ENCODE data around the gene ERGIC2. TPM values are rescaled to one million over a fixed set of nuclear protein-coding genes. Genes with fewer than 3 reads are reported as not detected.

Gene ERGIC2, protein sequence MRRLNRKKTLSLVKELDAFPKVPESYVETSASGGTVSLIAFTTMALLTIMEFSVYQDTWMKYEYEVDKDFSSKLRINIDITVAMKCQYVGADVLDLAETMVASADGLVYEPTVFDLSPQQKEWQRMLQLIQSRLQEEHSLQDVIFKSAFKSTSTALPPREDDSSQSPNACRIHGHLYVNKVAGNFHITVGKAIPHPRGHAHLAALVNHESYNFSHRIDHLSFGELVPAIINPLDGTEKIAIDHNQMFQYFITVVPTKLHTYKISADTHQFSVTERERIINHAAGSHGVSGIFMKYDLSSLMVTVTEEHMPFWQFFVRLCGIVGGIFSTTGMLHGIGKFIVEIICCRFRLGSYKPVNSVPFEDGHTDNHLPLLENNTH
- total RNA-seq, result 70.3 and 77.5 TPM in 2 replicates
- long read RNA-seq, full-length matches to known transcripts, result 304 of 358 reads
- long read RNA-seq, partial matches to known transcripts, result 15 of 358 reads
- long read RNA-seq, other reads (novel, unspliced or antisense), result 39 of 358 reads

DNA sequence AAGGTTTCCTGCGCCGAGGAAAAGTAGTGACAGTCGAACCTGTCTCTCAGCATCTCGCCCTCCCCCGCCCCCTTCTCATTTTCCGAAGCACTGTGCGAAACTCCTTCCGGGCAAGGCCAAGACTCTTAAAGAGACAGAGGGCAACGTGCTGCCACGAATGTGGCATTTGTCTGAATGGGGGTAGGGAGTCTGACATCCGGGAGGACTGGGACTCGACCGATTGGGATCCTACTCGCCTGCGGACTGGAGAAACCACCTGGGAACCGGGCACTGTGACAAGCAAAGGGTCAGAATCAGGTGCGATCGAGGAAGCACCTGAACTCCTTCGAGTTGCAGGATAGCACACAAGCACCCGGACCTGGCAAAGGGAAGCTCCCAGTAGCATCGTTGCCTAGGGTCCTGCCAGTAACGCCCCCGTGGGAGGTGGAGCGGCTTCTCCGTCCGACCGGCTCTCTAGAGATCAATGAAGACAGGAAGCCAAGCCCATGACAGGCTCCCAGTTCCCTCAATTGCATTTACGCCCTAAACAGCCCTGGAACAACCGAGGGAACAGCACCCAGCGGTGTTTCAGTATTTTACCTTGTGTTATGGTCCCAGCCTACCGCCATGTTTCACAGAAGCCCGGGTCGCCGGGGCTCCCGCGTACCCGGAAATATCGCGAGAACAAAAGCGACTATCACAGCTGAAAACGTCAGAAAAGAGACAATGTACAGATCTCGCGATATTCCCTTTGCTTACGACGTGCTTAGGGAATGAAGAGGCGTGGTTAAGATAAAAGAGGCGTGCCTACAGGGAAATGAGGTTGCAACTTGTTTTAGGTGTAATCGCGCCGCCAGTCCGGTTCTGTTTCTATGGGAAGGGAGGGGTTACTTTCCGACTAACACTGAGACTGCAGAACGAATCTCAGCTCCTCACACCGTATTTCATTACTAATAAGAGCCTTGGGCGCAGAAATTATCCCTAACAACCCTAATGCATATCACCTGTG lies at the start of gene ERGIC2:
TSS of gene ERGIC2 (minus strand) at position 637 of the 988 bp plus-strand sequence. CDS start 9,539 bp downstream, outside the sequence.
- peaks cover 8% of the 10 kb centered on the region for H3K36me3 Mint-ChIP-seq (ENCODE audit: unreplicated experiment)
- H3K4me3 Mint-ChIP-seq (ENCODE audit: unreplicated experiment), result peak within 1 kb of the TSS; percentile 91
- TF ChIP-seq, protein P1, sequence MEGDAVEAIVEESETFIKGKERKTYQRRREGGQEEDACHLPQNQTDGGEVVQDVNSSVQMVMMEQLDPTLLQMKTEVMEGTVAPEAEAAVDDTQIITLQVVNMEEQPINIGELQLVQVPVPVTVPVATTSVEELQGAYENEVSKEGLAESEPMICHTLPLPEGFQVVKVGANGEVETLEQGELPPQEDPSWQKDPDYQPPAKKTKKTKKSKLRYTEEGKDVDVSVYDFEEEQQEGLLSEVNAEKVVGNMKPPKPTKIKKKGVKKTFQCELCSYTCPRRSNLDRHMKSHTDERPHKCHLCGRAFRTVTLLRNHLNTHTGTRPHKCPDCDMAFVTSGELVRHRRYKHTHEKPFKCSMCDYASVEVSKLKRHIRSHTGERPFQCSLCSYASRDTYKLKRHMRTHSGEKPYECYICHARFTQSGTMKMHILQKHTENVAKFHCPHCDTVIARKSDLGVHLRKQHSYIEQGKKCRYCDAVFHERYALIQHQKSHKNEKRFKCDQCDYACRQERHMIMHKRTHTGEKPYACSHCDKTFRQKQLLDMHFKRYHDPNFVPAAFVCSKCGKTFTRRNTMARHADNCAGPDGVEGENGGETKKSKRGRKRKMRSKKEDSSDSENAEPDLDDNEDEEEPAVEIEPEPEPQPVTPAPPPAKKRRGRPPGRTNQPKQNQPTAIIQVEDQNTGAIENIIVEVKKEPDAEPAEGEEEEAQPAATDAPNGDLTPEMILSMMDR (IDR thresholded peaks at IDR 0.05), result no peak
- peak within 1 kb of the TSS; percentile 88 for H3K27ac Mint-ChIP-seq (ENCODE audit: unreplicated experiment)
- H3K27me3 Mint-ChIP-seq (ENCODE audit: unreplicated experiment), result peaks cover 12% of the 10 kb centered on the region
- H3K4me1 Mint-ChIP-seq (ENCODE audit: unreplicated experiment), result peaks cover 26% of the 10 kb centered on the region
- H3K9me3 Mint-ChIP-seq (ENCODE audit: unreplicated experiment), result no peaks in the 10 kb centered on the region
- DNase-seq (ENCODE audit: extremely low spot score, unreplicated experiment), result peak; percentile 96

DNA sequence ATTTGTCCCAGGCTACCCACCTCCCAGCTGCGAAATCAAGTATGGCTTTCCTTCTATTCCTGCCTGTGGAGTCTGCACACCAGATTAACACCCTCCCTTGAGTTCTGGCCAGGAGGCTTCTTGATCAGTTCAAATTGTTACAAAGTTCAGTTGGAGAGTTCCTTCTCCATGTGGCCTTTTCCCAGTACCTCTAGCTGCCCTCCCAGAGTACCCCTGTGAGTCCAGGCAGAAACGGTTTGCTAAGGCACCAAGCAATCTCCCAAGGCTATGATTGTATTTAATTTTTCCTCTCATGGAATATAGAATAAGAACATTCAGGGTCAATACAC lies 49.7 kb upstream of the ERGIC2 start:
- DNase-seq (ENCODE audit: extremely low spot score, unreplicated experiment), result no peak
- Mint-ChIP-seq H3K4me1 (ENCODE audit: unreplicated experiment) (peaks cover 12% of the 10 kb centered on the region), H3K36me3 (ENCODE audit: unreplicated experiment) (no peaks in the 10 kb centered on the region), H3K4me3 (ENCODE audit: unreplicated experiment) (no peak overlapping the region), H3K27me3 (ENCODE audit: unreplicated experiment) (peaks cover 14% of the 10 kb centered on the region), H3K9me3 (ENCODE audit: unreplicated experiment) (no peaks in the 10 kb centered on the region), H3K27ac (ENCODE audit: unreplicated experiment) (no peak overlapping the region)
- TF ChIP-seq, protein P1 (IDR thresholded peaks at IDR 0.05), result no peak

DNA sequence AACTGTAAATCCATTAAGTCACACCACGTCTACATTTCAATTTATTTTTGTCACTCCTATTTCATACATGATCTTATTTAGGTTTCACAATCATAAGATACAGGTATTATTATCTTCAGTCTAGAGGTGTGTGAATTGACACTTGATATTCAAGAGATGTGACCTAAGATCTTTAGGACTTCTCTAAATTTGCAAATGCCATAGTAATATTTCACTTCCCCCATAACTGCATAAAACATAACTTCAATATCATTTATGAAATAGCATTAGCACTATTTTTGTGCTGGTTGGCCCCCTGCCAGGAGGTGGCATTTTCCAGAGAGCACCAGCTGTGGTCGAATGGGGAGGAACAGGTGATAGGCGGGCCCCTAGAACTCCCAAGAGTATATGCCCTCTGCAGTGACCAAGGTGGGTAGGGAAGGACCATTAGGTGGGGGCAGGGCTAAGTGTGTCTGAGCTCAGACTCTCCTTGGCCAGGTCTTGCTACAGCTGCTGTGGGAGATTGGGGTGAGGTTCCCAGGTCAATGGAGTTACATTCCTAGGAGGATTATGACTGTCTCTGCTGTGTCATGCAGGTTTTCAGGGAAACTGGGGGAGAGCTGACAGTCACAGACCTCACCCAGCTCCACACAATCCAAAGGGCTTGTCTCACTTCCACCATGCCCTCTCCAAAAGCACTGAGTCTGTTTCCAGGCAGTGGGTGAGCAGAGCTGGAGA lies 49.2 kb upstream of the ERGIC2 start:
- Mint-ChIP-seq H3K4me3 (ENCODE audit: unreplicated experiment) (no peak overlapping the region), H3K4me1 (ENCODE audit: unreplicated experiment) (peaks cover 16% of the 10 kb centered on the region), H3K36me3 (ENCODE audit: unreplicated experiment) (no peaks in the 10 kb centered on the region), H3K9me3 (ENCODE audit: unreplicated experiment) (no peaks in the 10 kb centered on the region), H3K27me3 (ENCODE audit: unreplicated experiment) (peaks cover 14% of the 10 kb centered on the region), H3K27ac (ENCODE audit: unreplicated experiment) (no peak overlapping the region)
- TF ChIP-seq, protein P1 (IDR thresholded peaks at IDR 0.05), result no peak
- no peak for DNase-seq (ENCODE audit: extremely low spot score, unreplicated experiment)

DNA sequence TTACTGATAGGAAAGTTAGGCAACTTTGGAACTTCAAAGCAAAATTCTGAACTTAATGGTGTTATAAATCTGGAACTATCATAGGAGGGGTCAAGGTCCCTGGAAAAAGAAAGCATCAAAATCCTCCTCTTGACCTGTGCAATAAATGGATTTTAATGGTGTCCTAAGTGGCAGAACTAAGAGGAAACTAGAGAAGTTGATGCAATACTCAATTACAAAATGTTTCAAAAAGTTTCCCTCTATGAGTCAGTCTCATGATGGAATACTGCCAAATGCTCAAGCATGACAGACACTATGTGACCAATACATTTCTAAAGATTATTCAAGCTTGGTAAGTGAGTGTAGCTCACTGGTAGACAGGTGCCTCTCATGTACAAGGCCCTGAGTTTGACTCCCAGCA lies 47.7 kb upstream of the ERGIC2 start:
- Mint-ChIP-seq H3K9me3 (ENCODE audit: unreplicated experiment) (no peaks in the 10 kb centered on the region), H3K27ac (ENCODE audit: unreplicated experiment) (peak overlapping the region; percentile 6), H3K27me3 (ENCODE audit: unreplicated experiment) (peaks cover 12% of the 10 kb centered on the region), H3K4me1 (ENCODE audit: unreplicated experiment) (peaks cover 16% of the 10 kb centered on the region), H3K4me3 (ENCODE audit: unreplicated experiment) (no peak overlapping the region), H3K36me3 (ENCODE audit: unreplicated experiment) (no peaks in the 10 kb centered on the region)
- TF ChIP-seq, protein P1 (IDR thresholded peaks at IDR 0.05), result no peak
- DNase-seq (ENCODE audit: extremely low spot score, unreplicated experiment), result no peak

Data from osteocyte (in vitro differentiated cells).